OCI-LY3 (cell line): ENCODE results near the gene DAZAP1.

Source experiments
- H2AFZ ChIP-seq: fragments of 200-600, 300-600 bp; shearing (Covaris generic); 2 replicates; pipeline ENCODE4 v1.6.0; 2014; ENCODE audit warnings: antibody characterized with exemption, low read depth, low read length
- H3K27ac ChIP-seq: fragments of 200-600, 300-600 bp; sonication (generic); 2 replicates; pipeline ENCODE4 v1.5.1; 2014; ENCODE audit warnings: mild to moderate bottlenecking, low read length, moderate library complexity, mixed read lengths
- H3K27me3 ChIP-seq: fragments of 200-600, 300-600 bp; sonication (generic); 2 replicates; pipeline ENCODE4 v1.6.1; 2014; ENCODE audit warnings: low read depth, low read length, mixed read lengths
- H3K36me3 ChIP-seq: fragments of 200-600, 300-600 bp; sonication (generic); replicated peaks from 2 replicates; pipeline ENCODE3; 2014; ENCODE audit warnings: low read depth, low read length, mixed read lengths
- H3K4me1 ChIP-seq: fragments of 300-600, 200-600 bp; sonication (generic); 2 replicates; pipeline ENCODE4 v1.6.1; 2014; ENCODE audit warnings: low read length, mixed read lengths
- H3K4me2 ChIP-seq: fragments of 200-600, 300-600 bp; sonication (generic); 2 replicates; pipeline ENCODE4 v1.6.1; 2014; ENCODE audit warnings: low read length, mixed read lengths
- H3K4me3 ChIP-seq: fragments of 300-600, 200-600 bp; sonication (generic); 2 replicates; pipeline ENCODE4 v1.5.1; 2014; ENCODE audit warnings: antibody characterized with exemption, mild to moderate bottlenecking, low read length, moderate library complexity
- H3K79me2 ChIP-seq: fragments of 300-600, 200-600 bp; shearing (Covaris generic); 2 replicates; pipeline ENCODE4 v1.6.1; 2014; ENCODE audit warnings: mild to moderate bottlenecking, low read length, mixed read lengths
- H3K9ac ChIP-seq: fragments of 300-600, 200-600 bp; shearing (Covaris generic); 2 replicates; pipeline ENCODE4 v1.6.0; 2014; ENCODE audit warnings: mild to moderate bottlenecking, low read length, moderate library complexity
- H3K9me3 ChIP-seq: fragments of 200-600, 300-600 bp; shearing (Covaris generic); 2 replicates; pipeline ENCODE4 v1.6.1; 2014; ENCODE audit warnings: low read length, mixed read lengths; ENCODE audit not compliant: insufficient read depth
- H4K20me1 ChIP-seq: fragments of 200-600, 300-600 bp; sonication (generic); 2 replicates; pipeline ENCODE4 v1.6.1; 2016; ENCODE audit warnings: low read length, mixed read lengths; ENCODE audit not compliant: insufficient read depth
- CTCF ChIP-seq: fragments of 200-600, 300-600 bp; sonication (generic); IDR thresholded peaks from 2 replicates; pipeline ENCODE4 v1.5.1; 2014; ENCODE audit warnings: antibody characterized with exemption, low read length, low read depth
- EZH2phosphoT487 ChIP-seq: fragments of 200-600 bp; shearing (Covaris generic); IDR thresholded peaks from 2 replicates; pipeline ENCODE4 v1.6.1; 2018; ENCODE audit warnings: antibody characterized with exemption, mixed run types, low read depth

The DAZAP1 gene

DNA sequence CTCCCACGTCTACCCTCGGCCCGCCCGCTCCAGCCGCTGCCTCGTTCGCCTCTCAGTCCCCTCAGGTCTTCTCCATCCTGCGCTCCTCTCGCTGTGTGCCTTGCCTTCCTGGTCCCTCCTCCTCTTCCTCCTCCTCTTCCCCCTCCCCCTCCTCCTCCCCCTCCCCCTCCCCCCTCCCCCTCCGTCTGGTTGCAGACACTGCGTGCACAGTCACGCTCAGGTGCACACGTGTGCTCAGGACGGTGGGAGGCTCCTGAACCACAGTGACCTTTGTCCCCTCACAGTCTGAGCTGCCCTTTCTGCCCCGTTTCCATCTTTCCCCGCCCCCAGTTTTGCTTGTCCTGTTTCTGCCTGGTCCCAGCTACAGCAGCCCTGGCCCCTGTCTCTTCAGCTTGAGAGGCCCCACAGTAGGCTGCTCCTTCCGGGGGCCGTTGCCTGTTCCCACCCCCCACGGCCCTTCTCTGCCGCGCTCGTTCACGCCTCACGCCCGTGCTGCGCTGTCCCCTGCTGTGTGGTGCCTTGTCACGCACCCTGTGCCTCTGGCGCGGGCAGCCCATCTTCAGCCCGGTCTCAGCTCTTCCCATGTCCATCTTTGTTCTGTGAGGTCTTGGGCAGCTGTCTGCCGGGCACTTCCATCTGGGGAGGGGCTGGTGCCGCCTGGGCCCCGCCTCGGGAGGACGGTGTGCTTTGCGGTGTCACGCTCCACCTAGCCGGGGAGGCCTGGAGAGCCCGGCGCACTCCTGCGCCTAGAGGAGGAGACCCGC lies 17.0 kb downstream of the DAZAP1 start:
- peaks cover 89% of the 10 kb centered on the region for H3K36me3 ChIP-seq

DNA sequence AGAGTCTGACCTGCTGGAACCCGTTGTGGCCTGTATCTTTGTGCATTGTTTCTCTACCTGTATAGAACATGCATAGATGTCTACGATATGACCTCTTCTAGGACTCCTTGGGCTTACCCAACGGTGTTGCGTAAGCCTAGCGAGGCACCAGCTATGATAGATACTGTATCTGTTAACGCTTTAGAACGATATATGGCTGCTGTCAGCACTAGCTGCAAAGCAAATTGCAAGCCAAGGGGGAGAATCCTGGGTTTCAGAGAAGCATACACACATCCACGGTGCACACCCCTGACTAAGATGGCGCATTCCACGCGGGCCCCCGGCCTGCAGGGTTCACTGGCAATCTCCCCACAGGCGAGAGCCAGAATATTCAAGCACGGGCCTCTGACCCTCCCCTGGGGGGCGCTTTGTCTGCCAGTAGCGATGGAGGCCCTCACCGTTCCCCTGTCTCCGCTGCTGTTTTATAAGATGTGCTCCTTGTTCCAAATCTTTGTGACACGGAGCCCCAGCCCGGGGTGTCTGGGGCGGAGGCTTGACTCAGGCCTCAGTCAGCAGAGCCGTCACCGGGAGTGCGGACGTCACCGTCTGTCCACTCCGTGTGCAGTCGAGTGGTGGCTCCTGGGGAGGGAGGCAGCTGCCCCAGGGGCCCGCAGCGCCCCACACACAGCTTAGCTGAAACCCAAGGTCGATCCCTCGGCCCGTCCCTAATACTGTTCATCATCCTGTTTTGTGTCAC lies 17.9 kb downstream of the DAZAP1 start:
- peaks cover 94% of the 10 kb centered on the region for H3K36me3 ChIP-seq

More for the DNA sequence above, 17.0 kb downstream of the DAZAP1 start:
- H3K4me3 ChIP-seq: no peak overlapping the region
- peaks cover 96% of the 10 kb centered on the region for H3K79me2 ChIP-seq
- H3K27ac ChIP-seq: no peak overlapping the region
- H3K27me3 ChIP-seq: no peaks in the 10 kb centered on the region
- peaks cover 77% of the 10 kb centered on the region for H4K20me1 ChIP-seq
- no peak overlapping the region for H3K9ac ChIP-seq
- no peaks in the 10 kb centered on the region for H3K4me1 ChIP-seq
- H3K4me2 ChIP-seq: no peak overlapping the region
- TF ChIP-seq EZH2phosphoT487 (no peak), CTCF (no peak)
- no peaks in the 10 kb centered on the region for H3K9me3 ChIP-seq
- no peak overlapping the region for H2AFZ ChIP-seq

GRCh38 chr19:1425902-1426301 lies 18.5 kb downstream of the DAZAP1 start:
- Histone ChIP-seq H3K27me3 (no peaks in the 10 kb centered on the region), H3K4me1 (no peaks in the 10 kb centered on the region), H3K4me2 (no peak overlapping the region), H4K20me1 (peaks cover 71% of the 10 kb centered on the region), H2AFZ (no peak overlapping the region), H3K4me3 (no peak overlapping the region), H3K9ac (no peak overlapping the region), H3K27ac (no peak overlapping the region), H3K9me3 (no peaks in the 10 kb centered on the region), H3K79me2 (peaks cover 93% of the 10 kb centered on the region), H3K36me3 (peaks cover 90% of the 10 kb centered on the region)
- no peak for TF ChIP-seq EZH2phosphoT487
- TF ChIP-seq CTCF: no peak

More for the DNA sequence above, 17.9 kb downstream of the DAZAP1 start:
- Histone ChIP-seq H3K79me2 (peaks cover 97% of the 10 kb centered on the region), H3K27me3 (no peaks in the 10 kb centered on the region), H3K27ac (no peak overlapping the region), H2AFZ (no peak overlapping the region), H4K20me1 (peaks cover 78% of the 10 kb centered on the region), H3K9me3 (no peaks in the 10 kb centered on the region), H3K4me3 (no peak overlapping the region), H3K4me2 (no peak overlapping the region), H3K9ac (no peak overlapping the region), H3K4me1 (no peaks in the 10 kb centered on the region)
- TF ChIP-seq EZH2phosphoT487 (no peak), CTCF (no peak)

GRCh38 chr19:1426736-1427135 lies 19.4 kb downstream of the DAZAP1 start:
- Histone ChIP-seq H3K4me1 (no peaks in the 10 kb centered on the region), H3K4me3 (no peak overlapping the region), H3K79me2 (peaks cover 86% of the 10 kb centered on the region), H3K4me2 (no peak overlapping the region), H2AFZ (no peak overlapping the region), H3K36me3 (peaks cover 85% of the 10 kb centered on the region), H3K9me3 (no peaks in the 10 kb centered on the region), H4K20me1 (peaks cover 63% of the 10 kb centered on the region), H3K27me3 (no peaks in the 10 kb centered on the region), H3K27ac (no peak overlapping the region), H3K9ac (no peak overlapping the region)
- no peak for TF ChIP-seq CTCF
- no peak for TF ChIP-seq EZH2phosphoT487
